Ovary (tissue), 9 donors: Measurements from ENCODE around the gene C11orf91. TPM values are rescaled to one million over a fixed set of nuclear protein-coding genes. Genes with fewer than 3 reads are reported as not detected.

Experiments
- DNase-seq, 5 donors: peaks; one replicate each; pipeline ENCODE4 v3.0.0-alpha.2; 2019 to 2020
- H3K27ac ChIP-seq, 2 donors: fragments of 200-600 bp; one replicate each; pipeline versions ENCODE4 v1.5.1 to v1.8.0; 2019 to 2022
- H3K27me3 ChIP-seq: fragments of 200-600 bp; one replicate; pipeline ENCODE4 v1.8.0; 2022
- H3K36me3 ChIP-seq: fragments of 200-600 bp; sonication (generic); one replicate; pipeline ENCODE4 v1.5.1; 2019
- H3K4me1 ChIP-seq: one replicate; pipeline ENCODE4 v1.8.1; 2013; ENCODE audit warnings: mild to moderate bottlenecking, moderate library complexity; ENCODE audit not compliant: insufficient read depth
- H3K4me3 ChIP-seq: fragments of 200-600 bp; sonication (generic); one replicate; pipeline ENCODE4 v1.5.1; 2017
- H3K9me3 ChIP-seq, 2 donors: fragments of 200-600 bp in 1 of 2; sonication (generic) in 1 of 2; one replicate each; pipeline versions ENCODE4 v1.5.1 to v1.8.1; 2013 to 2019; ENCODE audit warnings: mild to moderate bottlenecking in 1 of 2, moderate library complexity in 1 of 2
- CTCF ChIP-seq, 3 donors: fragments of 450-650 bp in 2 of 3; fragments of 200-600 bp in 1 of 3; IDR thresholded peaks; one replicate each; pipeline versions ENCODE4 v1.5.1 to v1.8.0; 2016 to 2022; ENCODE audit warnings: antibody characterized with exemption in 3 of 3, mild to moderate bottlenecking in 1 of 3
- EP300 ChIP-seq: sonication (generic); formaldehyde crosslinking; IDR thresholded peaks from one replicate; pipeline ENCODE4 v1.6.1; 2017; ENCODE audit warnings: antibody characterized with exemption
- POLR2A ChIP-seq: fragments of 450-650 bp; IDR thresholded peaks from one replicate; pipeline ENCODE4 v1.6.1; 2017; ENCODE audit warnings: antibody characterized with exemption, mild to moderate bottlenecking, moderate library complexity
- WGBS, 3 donors: extraction: QIAGEN DNeasy Blood & Tissue Kit in 1 of 3; methylation state at CpG; one replicate each; pipeline versions ENCODE4 v1.1.5 to v1.1.7; 2013 to 2017; 5-methylcytosine and 5-hydroxymethylcytosine counted together
- intact Hi-C, 4 donors: fragments of 100-400 bp; cut with DNase I; formaldehyde crosslinking; loops; one replicate each; pipeline versions ENCODE4 v1.11.0 to v1.15.1; 2022 to 2023
- polyA plus RNA-seq, 2 donors: library from polyadenylated mRNA; stranded (reverse); fragments of 200-250 nt in 1 of 2; fragments of 350-450 nt in 1 of 2; fragmentation: Illumina TruSeq in 1 of 2; extraction: RNeasy Lipid Tissue Mini Kit (QIAGEN cat#74804) in 1 of 2; gene quantifications; one replicate each; pipeline ENCODE4 v1.2.3, GENCODE V29; 2013 to 2014
- total RNA-seq, 7 donors: library from RNA; depleted of rRNA in 2 of 7; stranded (reverse); fragments of >200 nt in 2 of 7; fragmentation: NEBNext Ultra II Directional in 3 of 7; extraction: Animal tissue kit (Norgen Biotek cat#: 25700) in 3 of 7; gene quantifications; one replicate each; pipeline versions ENCODE4 v1.1.0 to v1.2.4, GENCODE V29; 2016 to 2023
- donor health status: DM: no; HTN: no; CAD: no; lungs with moderate emphysema.
- donor health status: DM: no; HTN: no; CAD: no.
- donor health status: Bipolar disorder and iron deficiency.
- donor health status: DM: yes; HTN: yes; CAD: no.
- donor health status: DM: no; HTN: no; CAD: no.
- donor health status: DM: yes; HTN: yes; CAD: no.

Gene C11orf91
- total and polyA plus RNA-seq, 9 donors: 0.61 TPM; not detected in 8

- 86 to 88% (median 87%) methylated on average over 7 of the region's 7 CpGs for WGBS, 3 donors
- intact Hi-C loops: loop anchor here in 1 of 4 donors (10.0 kb wide), 1 partner anchor 377 kb away; no protein-coding TSS in a partner anchor
- DNase-seq: no peak
- no peaks in the 10 kb centered on the region for H3K4me1 ChIP-seq
- no peaks in the 10 kb centered on the region for H3K27me3 ChIP-seq
- no peaks in the 10 kb centered on the region for H3K9me3 ChIP-seq
- TF ChIP-seq POLR2A (no peak), CTCF (IDR thresholded peaks at IDR 0.05) (no peak), EP300 (no peak)
- no peak overlapping the region for H3K27ac ChIP-seq
- H3K36me3 ChIP-seq: no peaks in the 10 kb centered on the region
- no peak overlapping the region for H3K4me3 ChIP-seq
Observed at GRCh38 chr11:33741806-33742205, 41.2 kb upstream of the C11orf91 start.

GRCh38 chr11:33737362-33737821, 36.8 kb upstream of the C11orf91 start:
- Histone ChIP-seq H3K27ac (no peak overlapping the region), H3K4me1 (peaks cover 5% of the 10 kb centered on the region), H3K36me3 (no peaks in the 10 kb centered on the region), H3K4me3 (no peak overlapping the region), H3K27me3 (no peaks in the 10 kb centered on the region), H3K9me3 (no peaks in the 10 kb centered on the region)
- DNase-seq: no peak
- no peak for TF ChIP-seq EP300
- no peak for TF ChIP-seq POLR2A
- no peak for TF ChIP-seq CTCF (IDR thresholded peaks at IDR 0.05)
- intact Hi-C loops: no loop called here
- 53 to 60% (median 54%) methylated on average over 3 of the region's 3 CpGs for WGBS, 3 donors

GRCh38 chr11:33736148-33736812, 35.7 kb upstream of the C11orf91 start, which contains the start of gene CD59:
TSS of gene CD59 (minus strand) at chr11:33736423. CDS start at chr11:33722445, 13,978 bp downstream.
- H3K27me3 ChIP-seq: no peaks in the 10 kb centered on the region
- TF ChIP-seq EP300 (no peak), POLR2A (peak; percentile 76)
- H3K36me3 ChIP-seq: no peaks in the 10 kb centered on the region
- peaks cover 5% of the 10 kb centered on the region for H3K4me1 ChIP-seq
- intact Hi-C loops: no loop called here
- peak; percentile 96 to 98 (median 97) for DNase-seq
- H3K27ac ChIP-seq: peak within 1 kb of the TSS; percentile 74 to 75
- H3K4me3 ChIP-seq: peak within 1 kb of the TSS; percentile 89
- WGBS, 3 donors: 1% methylated on average over 48 of the region's 48 CpGs
- H3K9me3 ChIP-seq: no peaks in the 10 kb centered on the region

- Histone ChIP-seq H3K4me3 (peak overlapping the region; percentile 89), H3K27me3 (no peaks in the 10 kb centered on the region), H3K36me3 (no peaks in the 10 kb centered on the region), H3K4me1 (peaks cover 6% of the 10 kb centered on the region), H3K9me3 (no peaks in the 10 kb centered on the region), H3K27ac (peak overlapping the region; percentile 74 to 75)
- intact Hi-C loops: no loop called here
- 1 to 2% (median 2%) methylated on average over 53 of the region's 53 CpGs for WGBS, 3 donors
- TF ChIP-seq POLR2A (no peak), EP300 (no peak), CTCF (IDR thresholded peaks at IDR 0.05) (no peak)
- DNase-seq: peak in 4 of 5 donors; percentile 26 to 52 (median 38)
Observed at GRCh38 chr11:33735271-33736147, 34.9 kb upstream of the C11orf91 start.
